HEK293 (cell line): Measurements from ENCODE around the gene FRMD4B.

Source experiments
- CTCF ChIP-seq: fragments of 450-650 bp; formaldehyde crosslinking; IDR thresholded peaks from 2 replicates; pipeline ENCODE4 v1.5.1; 2016; ENCODE audit warnings: missing biosample characterization, missing genetic modification characterization
- SP2 ChIP-seq: fragments of 450-650 bp; formaldehyde crosslinking; IDR thresholded peaks from 2 replicates; pipeline ENCODE4 v1.5.1; 2016; ENCODE audit warnings: missing biosample characterization, missing genetic modification characterization
- ZFP3 ChIP-seq: fragments of 450-650 bp; formaldehyde crosslinking; IDR thresholded peaks from 2 replicates; pipeline ENCODE4 v1.5.1; 2016; ENCODE audit warnings: low read depth, missing biosample characterization, missing genetic modification characterization
- ZNF274 ChIP-seq, 2 experiments: fragments of 200-500 bp in 1 of 2; fragments of 450-650 bp in 1 of 2; sonication (Bioruptor generic) in 1 of 2; formaldehyde crosslinking in 1 of 2; IDR thresholded peaks; 2 replicates each; pipeline versions ENCODE4 v1.5.1 to v1.6.1; 2014 to 2016; ENCODE audit warnings: borderline replicate concordance in 1 of 2, inconsistent platforms in 1 of 2, low read length in 1 of 2, missing biosample characterization in 1 of 2, missing genetic modification characterization in 1 of 2
- ZNF292 ChIP-seq: fragments of 450-650 bp; formaldehyde crosslinking; IDR thresholded peaks from 2 replicates; pipeline ENCODE4 v1.5.1; 2016; ENCODE audit warnings: low read depth, missing biosample characterization, missing genetic modification characterization, borderline replicate concordance
- ZNF350 ChIP-seq: fragments of 450-650 bp; formaldehyde crosslinking; IDR thresholded peaks from 2 replicates; pipeline ENCODE4 v1.5.0; 2017; ENCODE audit warnings: missing biosample characterization, mild to moderate bottlenecking, missing genetic modification characterization
- ZNF391 ChIP-seq: fragments of 450-650 bp; formaldehyde crosslinking; IDR thresholded peaks from 2 replicates; pipeline ENCODE4 v1.5.1; 2016; ENCODE audit warnings: low read depth, missing biosample characterization, missing genetic modification characterization, borderline replicate concordance
- ZNF449 ChIP-seq: fragments of 450-650 bp; formaldehyde crosslinking; IDR thresholded peaks from 2 replicates; pipeline ENCODE4 v1.5.1; 2017; ENCODE audit warnings: missing biosample characterization, mild to moderate bottlenecking, missing genetic modification characterization, moderate library complexity
- ZNF558 ChIP-seq: fragments of 450-650 bp; formaldehyde crosslinking; IDR thresholded peaks from 2 replicates; pipeline ENCODE4 v1.5.1; 2016; ENCODE audit warnings: missing biosample characterization, missing genetic modification characterization
- ZNF610 ChIP-seq: fragments of 450-650 bp; formaldehyde crosslinking; IDR thresholded peaks from 2 replicates; pipeline ENCODE4 v1.5.1; 2016; ENCODE audit warnings: missing biosample characterization, missing genetic modification characterization, borderline replicate concordance
- ZNF747 ChIP-seq: fragments of 450-650 bp; formaldehyde crosslinking; IDR thresholded peaks from 2 replicates; pipeline ENCODE4 v1.5.1; 2016; ENCODE audit warnings: missing biosample characterization, missing genetic modification characterization

- TF ChIP-seq CTCF (tag by site-specific recombination) (no peak), ZNF350 (tag by site-specific recombination) (no peak), ZNF449 (tag by site-specific recombination) (no peak), ZNF274 (IDR thresholded peaks at IDR 0.05; ENCODE audit: low read length) (no peak), ZNF274 (tag by site-specific recombination; IDR thresholded peaks at IDR 0.05; ENCODE audit: borderline replicate concordance) (no peak), ZNF610 (no peak), ZNF558 (no peak), ZNF391 (no peak), ZNF292 (tag by site-specific recombination) (no peak), ZNF747 (tag by site-specific recombination) (no peak), ZFP3 (tag by site-specific recombination) (no peak), SP2 (no peak)
Measured at GRCh38 chr3:69219101-69219708, 166.7 kb downstream of the FRMD4B start.
